SK-N-MC (cell line): ENCODE data around the gene USP22.

ENCODE experiments used
- DNase-seq: peaks from one replicate; pipeline ENCODE4 v3.0.0-alpha.2; 2011; ENCODE audit warnings: low read depth, low spot score
- H3K27ac ChIP-seq: fragments of 200-600 bp; sonication (generic); 2 replicates; pipeline ENCODE4 v1.5.1; 2016; ENCODE audit warnings: mixed run types
- H3K36me3 ChIP-seq: fragments of 200-600 bp; sonication (generic); 2 replicates; pipeline ENCODE4 v1.6.1; 2017; ENCODE audit warnings: antibody characterized with exemption, low read length, mixed read lengths; ENCODE audit not compliant: insufficient read depth
- H3K4me3 ChIP-seq: fragments of 200-600 bp; sonication (generic); 2 replicates; pipeline ENCODE4 v1.5.1; 2016
- H3K9ac ChIP-seq: fragments of 200-600 bp; sonication (generic); 2 replicates; pipeline ENCODE4 v1.8.0; 2017; ENCODE audit warnings: mixed run types, mixed read lengths; ENCODE audit not compliant: insufficient read length
- H3K9me3 ChIP-seq: fragments of 200-600 bp; sonication (generic); 2 replicates; pipeline ENCODE4 v1.6.1; 2017; ENCODE audit warnings: low read depth, mild to moderate bottlenecking, antibody characterized with exemption, low read length, moderate library complexity, mixed read lengths
- EZH2 ChIP-seq: fragments of 200-600 bp; sonication (generic); IDR thresholded peaks from one replicate; pipeline ENCODE4 v1.6.1; 2017; ENCODE audit warnings: antibody characterized with exemption
- FOXP2 ChIP-seq: optimal IDR thresholded peaks from 2 replicates; pipeline ENCODE3; 2011; ENCODE audit warnings: mild to moderate bottlenecking, moderate library complexity; ENCODE audit not compliant: insufficient read depth; ENCODE audit errors: extremely low read length, control extremely low read depth
- POLR2AphosphoS5 ChIP-seq: IDR thresholded peaks from 2 replicates; pipeline ENCODE4 v1.6.1; 2012; ENCODE audit warnings: mild to moderate bottlenecking, low read depth, low read length, borderline replicate concordance

The USP22 gene

GRCh38 chr17:20996724-20997615 is 45.8 kb downstream of the USP22 start:
- TF ChIP-seq POLR2AphosphoS5 (no peak), EZH2 (no peak), FOXP2 (no peak)
- H3K4me3 ChIP-seq, result no peak overlapping the region
- no peak overlapping the region for H3K9ac ChIP-seq
- H3K9me3 ChIP-seq, result no peaks in the 10 kb centered on the region
- peak overlapping the region; percentile 13; the same call in 1 of the 2 replicates for H3K27ac ChIP-seq
- no peak for DNase-seq
- H3K36me3 ChIP-seq, result peaks cover 18% of the 10 kb centered on the region

- TF ChIP-seq EZH2 (no peak), POLR2AphosphoS5 (no peak), FOXP2 (no peak)
- no peaks in the 10 kb centered on the region for H3K9me3 ChIP-seq
- no peak overlapping the region for H3K4me3 ChIP-seq
- no peak for DNase-seq
- H3K36me3 ChIP-seq, result peaks cover 10% of the 10 kb centered on the region; the same call in 1 of the 2 replicates
- peak overlapping the region; percentile 13; the same call in 1 of the 2 replicates for H3K27ac ChIP-seq
- no peak overlapping the region for H3K9ac ChIP-seq
These were observed 46.7 kb downstream of the USP22 start for GRCh38 chr17:20995873-20996723.

- Histone ChIP-seq H3K4me3 (no peak overlapping the region), H3K36me3 (peaks cover 5% of the 10 kb centered on the region; the same call in 1 of the 2 replicates), H3K9ac (no peak overlapping the region), H3K9me3 (no peaks in the 10 kb centered on the region), H3K27ac (no peak overlapping the region)
- DNase-seq, result no peak
- no peak for TF ChIP-seq EZH2
- TF ChIP-seq POLR2AphosphoS5, result no peak
- TF ChIP-seq FOXP2, result no peak
These were observed 47.5 kb downstream of the USP22 start for GRCh38 chr17:20995164-20995872.

GRCh38 chr17:20994779-20995149 is 48.0 kb downstream of the USP22 start:
- Histone ChIP-seq H3K4me3 (no peak overlapping the region), H3K9me3 (no peaks in the 10 kb centered on the region), H3K36me3 (no peaks in the 10 kb centered on the region; the same call in 1 of the 2 replicates), H3K9ac (no peak overlapping the region), H3K27ac (no peak overlapping the region)
- TF ChIP-seq EZH2, result no peak
- TF ChIP-seq POLR2AphosphoS5, result no peak
- no peak for TF ChIP-seq FOXP2
- DNase-seq, result no peak

- no peak overlapping the region for H3K27ac ChIP-seq
- DNase-seq, result no peak
- H3K9me3 ChIP-seq, result no peaks in the 10 kb centered on the region
- TF ChIP-seq EZH2, result no peak
- TF ChIP-seq POLR2AphosphoS5, result no peak
- TF ChIP-seq FOXP2, result no peak
- no peak overlapping the region for H3K4me3 ChIP-seq
- H3K9ac ChIP-seq, result no peak overlapping the region
- H3K36me3 ChIP-seq, result no peaks in the 10 kb centered on the region
These were observed 48.7 kb downstream of the USP22 start for GRCh38 chr17:20993863-20994778.

- H3K9ac ChIP-seq, result no peak overlapping the region
- DNase-seq, result peak; percentile 40
- H3K27ac ChIP-seq, result peak overlapping the region; percentile 35; the same call in 1 of the 2 replicates
- H3K36me3 ChIP-seq, result no peaks in the 10 kb centered on the region
- TF ChIP-seq POLR2AphosphoS5 (no peak), FOXP2 (no peak), EZH2 (no peak)
- H3K9me3 ChIP-seq, result no peaks in the 10 kb centered on the region
- no peak overlapping the region for H3K4me3 ChIP-seq
These were observed 49.6 kb downstream of the USP22 start for GRCh38 chr17:20992987-20993862.
